GM18861 (cell line): ENCODE data around the gene TMEM62.

Experiments used
- ATAC-seq: cut with Tn5 transposase; IDR thresholded peaks from one replicate; pipeline ENCODE4 v1.9.1; 2021; ENCODE audit not compliant: unreplicated experiment

Gene TMEM62

DNA sequence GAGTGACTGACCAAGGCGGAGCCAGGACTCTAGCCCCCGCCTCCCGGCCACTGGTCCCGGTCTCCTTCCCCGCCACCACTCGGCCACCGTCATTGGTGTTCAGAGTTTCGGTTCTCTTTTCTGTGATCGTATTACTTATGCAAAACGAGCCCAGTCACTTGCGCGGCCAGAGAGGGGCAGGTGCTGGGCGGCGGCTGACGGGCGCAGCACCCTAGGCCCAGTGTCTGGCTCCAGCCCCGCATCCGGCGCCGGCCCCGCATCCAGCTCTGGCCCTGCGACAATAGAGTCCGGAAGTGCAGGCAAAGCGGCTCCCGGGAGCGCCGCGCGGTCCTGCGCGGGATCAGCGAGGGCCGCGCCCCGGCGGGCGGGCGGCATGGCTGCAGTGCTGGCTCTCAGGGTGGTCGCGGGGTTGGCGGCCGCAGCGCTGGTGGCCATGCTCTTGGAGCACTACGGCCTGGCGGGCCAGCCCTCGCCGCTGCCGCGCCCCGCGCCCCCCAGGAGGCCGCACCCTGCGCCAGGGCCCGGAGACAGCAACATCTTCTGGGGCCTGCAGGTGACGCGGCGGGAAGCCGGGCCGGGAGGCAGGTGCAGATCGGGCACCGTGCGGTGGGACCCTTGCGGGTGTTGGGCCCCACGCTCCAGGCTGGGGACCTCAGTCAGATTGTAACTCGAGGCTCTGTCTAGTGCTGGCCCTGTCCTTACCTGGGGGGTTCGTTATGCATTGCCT lies at the start of gene TMEM62:
TSS of gene TMEM62 (plus strand) at position 157 of the 727 bp plus-strand sequence. CDS start at position 374, 217 bp downstream.
- ATAC-seq, result peak; percentile 75

- no peak for ATAC-seq
Measured at GRCh38 chr15:43085921-43086320, 47.5 kb upstream of the TMEM62 start.

DNA sequence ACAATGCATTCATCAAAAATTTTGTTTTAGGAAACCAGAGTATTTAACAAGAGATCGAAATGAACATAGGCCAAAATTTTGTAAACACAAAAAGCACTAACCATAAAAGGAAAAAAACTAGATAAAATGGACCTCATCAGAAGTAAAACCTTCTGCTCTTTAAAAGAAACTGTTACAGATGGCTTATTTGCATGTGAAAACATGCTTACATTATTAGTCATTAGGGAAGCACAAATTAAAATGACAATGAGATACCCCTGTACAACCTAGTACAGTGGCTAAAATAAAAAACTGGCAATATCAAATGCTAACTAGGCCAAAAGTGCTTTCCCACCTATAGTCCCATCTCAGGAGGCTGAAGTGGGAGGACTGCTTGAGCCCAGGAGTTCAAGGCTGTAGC lies 46.8 kb upstream of the TMEM62 start:
- ATAC-seq, result no peak

DNA sequence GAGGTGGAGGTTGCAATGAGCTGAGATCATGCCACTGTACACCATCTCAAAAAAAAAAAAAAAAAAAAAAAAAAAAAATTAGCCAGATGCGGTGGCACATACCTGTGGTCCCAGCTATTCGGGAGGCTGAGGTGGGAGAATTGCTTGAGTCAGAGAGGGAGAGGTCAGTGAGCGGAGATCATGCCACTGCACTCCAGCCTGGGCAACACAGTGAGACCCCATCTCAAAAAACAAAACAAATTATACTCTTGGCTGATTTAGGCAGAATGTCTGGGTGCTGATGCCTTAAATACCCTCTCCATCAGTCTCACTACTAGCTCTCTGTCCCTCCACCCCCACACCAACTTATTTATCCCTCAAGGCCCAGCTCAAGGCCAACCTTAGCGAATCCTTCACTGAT lies 41.5 kb upstream of the TMEM62 start:
- no peak for ATAC-seq

DNA sequence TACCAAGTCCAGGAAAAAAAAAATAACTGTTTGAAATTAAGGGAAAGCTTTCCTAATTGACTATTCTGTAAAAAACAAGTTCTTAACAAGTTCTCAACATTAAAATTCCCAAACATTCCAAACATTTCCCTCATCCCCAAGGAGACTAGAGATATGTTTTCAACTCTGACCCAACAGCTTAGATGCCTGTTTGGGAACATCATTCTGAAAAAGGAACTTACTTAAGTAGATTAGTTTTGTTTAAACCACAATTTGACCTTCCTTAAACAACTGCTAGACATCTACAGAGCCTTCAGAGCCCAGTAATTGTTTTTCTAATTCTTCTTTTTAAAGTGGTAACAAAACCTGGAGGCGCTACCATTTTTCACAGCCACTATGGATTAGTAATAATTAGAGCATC lies 40.4 kb upstream of the TMEM62 start:
- no peak for ATAC-seq

DNA sequence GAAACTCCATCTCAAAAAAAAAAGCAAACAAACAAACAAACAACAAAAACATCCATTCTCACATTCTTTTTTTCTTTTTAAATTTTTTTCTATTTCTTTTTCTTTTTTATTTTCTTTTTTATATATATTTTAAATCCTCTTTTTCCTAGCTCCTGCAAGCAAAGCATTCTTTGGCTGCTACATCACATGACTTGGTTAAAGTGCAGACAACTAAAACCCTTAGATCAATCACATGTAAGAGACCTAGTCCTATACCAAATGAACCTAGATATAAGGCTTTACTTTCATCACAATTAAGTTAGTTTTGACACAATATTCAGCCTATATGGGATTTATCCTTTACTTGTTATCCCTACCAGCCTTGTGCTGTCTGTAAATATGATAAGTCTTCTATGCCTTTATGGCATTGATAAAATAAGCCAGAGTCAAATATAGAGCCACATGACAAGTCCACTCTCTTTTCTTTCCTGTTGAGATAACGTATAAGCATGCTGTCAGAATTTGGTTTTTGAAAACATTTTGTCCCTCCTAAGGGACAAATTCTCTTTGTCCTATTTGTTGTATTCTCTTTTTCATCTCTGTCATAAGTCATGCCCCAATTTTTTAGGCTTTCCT lies 38.9 kb upstream of the TMEM62 start:
- ATAC-seq, result no peak

DNA sequence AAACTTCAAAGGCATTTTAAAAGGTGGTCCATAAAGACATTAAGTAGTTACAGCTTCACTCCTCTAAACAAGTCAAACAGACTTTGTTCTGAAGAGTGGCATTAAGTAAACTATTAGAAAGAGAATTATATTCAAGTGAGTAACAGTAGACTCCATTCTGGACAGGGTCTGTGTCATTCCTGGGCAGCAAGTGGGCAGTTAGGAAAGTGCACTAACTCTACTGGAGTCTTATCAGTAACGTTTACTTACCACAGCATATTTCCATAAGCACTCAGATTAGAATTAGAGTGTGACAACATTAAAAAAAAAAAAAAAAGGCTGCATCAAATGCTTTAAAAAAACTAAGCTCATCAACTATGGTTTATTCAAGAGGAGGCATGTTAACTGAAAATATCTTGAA lies 38.1 kb upstream of the TMEM62 start:
- no peak for ATAC-seq

GRCh38 chr15:43095708-43096347 lies 37.6 kb upstream of the TMEM62 start:
- no peak for ATAC-seq

DNA sequence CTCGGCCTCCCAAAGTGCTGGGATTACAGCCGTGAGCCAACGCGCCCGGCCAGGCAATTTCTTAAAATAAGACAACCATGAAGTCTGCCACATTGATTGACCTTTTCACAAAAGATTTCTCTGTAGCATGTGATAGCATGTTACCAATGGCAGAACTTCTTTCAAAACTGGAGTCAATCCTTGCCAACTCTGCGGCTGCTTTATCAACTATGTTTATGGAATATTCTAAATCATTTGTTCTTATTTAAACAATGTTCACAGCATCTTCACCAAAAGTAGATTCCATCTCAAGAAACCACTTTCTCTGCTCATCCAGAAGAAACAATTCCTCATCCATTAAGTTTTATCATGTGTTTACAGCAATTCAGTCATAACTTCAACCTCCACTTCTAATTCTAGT lies 37.0 kb upstream of the TMEM62 start:
- ATAC-seq, result no peak

DNA sequence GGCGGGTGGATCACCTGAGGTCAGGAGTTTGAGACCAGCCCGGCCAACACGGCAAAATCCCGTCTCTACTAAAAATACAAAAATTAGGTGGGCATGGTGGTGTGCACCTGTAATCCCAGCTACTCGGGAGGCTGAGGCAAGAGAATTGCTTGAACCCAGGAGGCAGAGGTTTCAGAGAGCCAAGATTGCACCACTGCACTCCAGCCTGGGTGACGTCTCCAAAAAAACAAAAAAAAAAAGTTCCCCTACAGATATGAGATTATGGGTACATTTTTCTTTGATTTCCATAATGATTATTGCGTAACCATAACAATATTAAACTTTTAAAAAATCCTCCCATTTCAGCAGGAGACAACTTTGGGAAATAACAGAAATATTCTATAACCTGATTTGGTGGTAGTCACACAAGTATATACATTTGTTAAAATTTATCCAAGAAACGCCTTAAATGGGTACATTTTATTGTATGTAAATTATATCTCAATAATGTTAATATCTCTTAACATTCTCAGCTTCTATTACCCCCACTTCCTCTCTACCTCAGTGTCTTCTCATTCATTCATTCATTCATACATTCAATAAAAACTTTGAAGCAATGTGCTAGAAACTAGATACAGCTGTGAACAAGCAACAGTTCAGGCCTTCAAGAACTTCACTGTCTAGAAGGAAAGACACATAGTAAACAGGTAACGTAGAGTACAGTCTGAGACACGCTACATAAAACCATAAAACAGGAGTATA lies 34.1 kb upstream of the TMEM62 start:
- ATAC-seq, result no peak

DNA sequence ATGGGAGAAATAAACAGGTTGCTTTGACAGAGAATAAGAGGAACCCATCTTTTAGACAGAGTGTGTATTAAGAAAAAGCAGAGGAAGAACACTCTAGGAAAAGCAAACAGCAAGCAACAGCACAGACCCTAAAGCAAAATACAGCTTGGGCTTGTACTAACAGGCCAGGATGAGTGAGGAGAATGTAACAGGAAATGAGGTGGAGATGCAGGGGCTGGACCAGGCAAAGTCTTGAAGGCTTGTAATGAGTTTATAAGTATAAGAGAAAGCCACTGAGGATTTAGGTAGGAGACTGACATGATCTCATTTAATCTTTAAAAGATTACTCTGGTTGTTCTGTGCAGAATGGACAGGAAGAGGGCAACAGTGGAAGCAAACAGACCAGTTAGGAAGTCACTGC lies 32.4 kb upstream of the TMEM62 start:
- ATAC-seq, result no peak

GRCh38 chr15:43102187-43102586 lies 31.2 kb upstream of the TMEM62 start:
- ATAC-seq, result no peak

GRCh38 chr15:43103907-43104306 lies 29.5 kb upstream of the TMEM62 start:
- ATAC-seq, result no peak

DNA sequence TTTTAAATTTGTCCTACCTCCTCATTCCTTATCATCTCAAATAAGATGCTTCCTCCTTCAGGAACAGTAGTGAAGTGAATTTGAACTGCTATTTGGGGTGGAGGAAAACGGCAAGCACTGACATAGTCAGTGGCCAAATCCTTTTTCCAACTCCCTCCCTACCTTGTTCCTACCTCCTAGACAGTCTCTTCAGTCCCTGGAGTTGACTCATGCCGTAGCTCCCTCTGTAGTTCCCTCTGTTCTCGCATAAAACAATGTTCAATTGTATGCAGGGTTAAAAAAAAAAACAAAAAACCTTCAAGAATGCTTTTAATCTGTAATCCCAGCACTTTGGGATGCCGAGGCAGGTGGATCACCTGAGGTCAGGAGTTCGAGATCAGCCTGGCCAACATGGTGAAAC lies 29.0 kb upstream of the TMEM62 start:
- no peak for ATAC-seq

- no peak for ATAC-seq
Measured at GRCh38 chr15:43105077-43105736, 28.2 kb upstream of the TMEM62 start.

GRCh38 chr15:43105778-43106485 lies 27.5 kb upstream of the TMEM62 start, which contains the start of gene UBR1:
TSS of gene UBR1 (minus strand) at chr15:43106038. CDS start at chr15:43106022, 16 bp downstream.
- peak; percentile 71 for ATAC-seq

GRCh38 chr15:43106486-43106829 lies 26.9 kb upstream of the TMEM62 start:
- ATAC-seq, result no peak

DNA sequence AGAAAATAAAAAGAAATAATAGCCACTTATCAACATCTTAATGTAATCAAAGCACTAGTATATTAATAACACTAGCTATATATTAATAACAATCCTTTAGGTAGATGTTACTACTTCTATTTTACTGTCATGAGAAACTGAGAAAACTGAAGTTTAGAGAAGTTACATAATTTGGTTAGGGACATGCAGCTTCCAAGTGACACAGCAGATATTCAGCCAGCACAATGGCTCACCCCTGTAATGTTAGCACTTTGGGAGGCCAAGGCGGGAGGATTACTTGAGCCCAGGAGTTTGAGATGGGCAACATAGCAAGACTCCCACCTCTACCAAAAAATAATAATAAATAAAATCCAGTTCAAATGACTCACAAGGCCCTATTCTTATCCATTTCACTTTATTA lies 25.6 kb upstream of the TMEM62 start:
- ATAC-seq, result no peak

DNA sequence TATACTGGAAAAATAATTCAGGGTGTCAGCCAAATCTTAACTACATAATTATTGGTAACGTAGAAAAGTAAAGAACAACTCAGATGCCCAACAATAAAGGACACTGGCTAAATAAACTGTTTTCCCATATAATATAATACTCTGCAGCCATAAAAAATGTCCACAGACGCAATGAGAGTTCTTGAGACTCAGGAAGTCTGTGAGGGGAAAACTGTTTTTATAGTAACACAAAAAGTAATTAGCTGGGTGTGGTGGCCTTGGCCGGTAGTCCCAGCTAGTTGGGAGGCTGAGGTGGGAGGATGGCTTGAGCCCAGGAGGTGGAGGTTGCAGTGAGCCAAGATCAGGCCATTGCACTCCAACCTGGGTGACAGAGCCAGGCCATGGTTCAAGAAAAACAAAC lies 22.0 kb upstream of the TMEM62 start:
- ATAC-seq, result no peak

DNA sequence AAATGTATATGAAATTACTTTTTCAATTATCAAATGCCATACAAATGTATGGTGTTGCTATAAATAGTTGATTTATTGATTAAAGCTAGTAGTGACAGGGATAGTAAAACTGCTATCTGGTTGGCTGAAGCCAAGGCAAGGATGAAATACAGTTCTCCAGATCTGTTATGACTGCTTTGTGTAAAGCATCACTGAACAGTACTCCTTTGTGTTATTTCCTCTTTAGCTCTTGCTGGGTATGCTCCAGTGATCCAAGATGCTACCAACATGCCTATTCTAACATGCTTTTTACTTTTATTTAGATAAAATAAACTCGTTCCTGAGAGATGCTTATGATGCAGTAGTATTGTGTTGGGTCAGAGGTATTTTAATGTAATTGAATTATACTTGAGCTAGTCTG lies 15.1 kb upstream of the TMEM62 start:
- peak; percentile 56 for ATAC-seq
